Naive thymus-derived CD4-positive, alpha-beta T cell (primary cell): Measurements from ENCODE around the gene MARK3. TPM values are rescaled to one million over a fixed set of nuclear protein-coding genes. Genes with fewer than 3 reads are reported as not detected.
A peak's percentile ranks its signal among the peaks of the same experiment; 100 is the strongest.

Experiments used
- ATAC-seq: fragments of 150-1000 bp; cut with Tn5 transposase; 2 replicates; pipeline ENCODE4 v1.10.0; 2021; ENCODE audit warnings: mild to moderate bottlenecking, moderate library complexity
- CTCF ChIA-PET: fragments of 350-600 bp; sonication (Branson Sonifier 250); formaldehyde crosslinking; loops from one replicate; lab custom pipeline; 2021; ENCODE audit warnings: antibody characterized with exemption; lab: Charles Lee
- POLR2A ChIA-PET: fragments of 350-600 bp; sonication (Branson Sonifier 250); formaldehyde crosslinking; loops from one replicate; lab custom pipeline; 2021; ENCODE audit warnings: antibody characterized with exemption, inconsistent platforms; lab: Charles Lee
- DNase-seq, 9 donors: peaks; one replicate each; pipeline versions ENCODE4 v3.0.0 to v3.0.0-alpha.2; 2020 to 2022; ENCODE audit warnings: mixed read lengths in 1 of 9
- H3K27ac ChIP-seq: one replicate; pipeline ENCODE4 v1.7.0; 2013; ENCODE audit warnings: mild to moderate bottlenecking, low read depth, low read length, moderate library complexity
- H3K27me3 ChIP-seq, 2 donors: one replicate each; pipeline ENCODE4 v1.7.0; 2013; ENCODE audit warnings: low read length in 2 of 2, mild to moderate bottlenecking in 2 of 2, moderate library complexity in 2 of 2; ENCODE audit not compliant: control insufficient read depth in 2 of 2, insufficient read depth in 2 of 2
- H3K36me3 ChIP-seq, 3 experiments: 1 replicate in 2 of 3; 2 replicates in 1 of 3; pipeline ENCODE4 v1.7.0; 2013; ENCODE audit warnings: low read length in 3 of 3, mild to moderate bottlenecking in 3 of 3, moderate library complexity in 1 of 3; ENCODE audit not compliant: insufficient read depth in 3 of 3, control insufficient read depth in 2 of 3
- H3K4me1 ChIP-seq, 2 donors: one replicate each; pipeline ENCODE4 v1.7.0; 2013; ENCODE audit warnings: low read length in 2 of 2, mild to moderate bottlenecking in 2 of 2, moderate library complexity in 1 of 2; ENCODE audit not compliant: control insufficient read depth in 2 of 2, insufficient read depth in 2 of 2
- H3K4me3 ChIP-seq: 2 replicates; pipeline ENCODE4 v1.7.0; 2013; ENCODE audit warnings: mild to moderate bottlenecking, low read length
- H3K9me3 ChIP-seq, 3 experiments: 1 replicate in 2 of 3; 2 replicates in 1 of 3; pipeline ENCODE4 v1.7.0; 2013; ENCODE audit warnings: low read length in 3 of 3; ENCODE audit not compliant: control insufficient read depth in 2 of 3
- H3K27ac Mint-ChIP-seq, 9 donors: one replicate each; pipeline ENCODE4 v1.8.0; 2020 to 2022; ENCODE audit warnings: mixed read lengths in 9 of 9, mild to moderate bottlenecking in 8 of 9, moderate library complexity in 5 of 9, inconsistent platforms in 2 of 9
- H3K27me3 Mint-ChIP-seq, 5 donors: one replicate each; pipeline ENCODE4 v1.8.0; 2021 to 2022; ENCODE audit warnings: mixed read lengths in 5 of 5, mild to moderate bottlenecking in 1 of 5
- H3K36me3 Mint-ChIP-seq, 5 donors: one replicate each; pipeline ENCODE4 v1.8.0; 2020 to 2022; ENCODE audit warnings: mixed read lengths in 5 of 5, mild to moderate bottlenecking in 3 of 5, inconsistent platforms in 1 of 5
- H3K4me1 Mint-ChIP-seq, 7 donors: one replicate each; pipeline ENCODE4 v1.8.0; 2020 to 2022; ENCODE audit warnings: mixed read lengths in 7 of 7, mild to moderate bottlenecking in 3 of 7, inconsistent platforms in 1 of 7
- H3K4me3 Mint-ChIP-seq, 10 donors: one replicate each; pipeline ENCODE4 v1.8.0; 2020 to 2022; ENCODE audit warnings: mild to moderate bottlenecking in 10 of 10, mixed read lengths in 10 of 10, moderate library complexity in 6 of 10, inconsistent platforms in 2 of 10
- H3K9me3 Mint-ChIP-seq, 11 donors: one replicate each; pipeline ENCODE4 v1.8.0; 2020 to 2022; ENCODE audit warnings: mixed read lengths in 11 of 11, mild to moderate bottlenecking in 4 of 11, inconsistent platforms in 1 of 11, moderate library complexity in 1 of 11
- intact Hi-C, 2 donors: fragments of 100-400 bp; cut with micrococcal nuclease; formaldehyde crosslinking; loops; one replicate each; pipeline ENCODE4 v1.15.1; 2023
- polyA plus RNA-seq, 2 donors: library from polyadenylated mRNA; unstranded; fragments of 300-500 nt; fragmentation: Illumina TruSeq; gene quantifications; one replicate each; pipeline ENCODE4 v1.2.3, GENCODE V29; 2021
- total RNA-seq, 6 experiments: library from RNA in 5 of 6; stranded (reverse) in 5 of 6; gene quantifications; 1 replicate in 5 of 6; 2 replicates in 1 of 6; pipeline ENCODE4 v1.2.3 and lab custom pipeline; 2021 to 2026

MARK3 gene
- total RNA-seq (100 to 1,000 TPM in 4 of 5 experiments, 10 to 100 TPM in 1; 86.9 to 133 (median 116) TPM), polyA plus RNA-seq (10 to 100 TPM; 28.2 to 47.3 TPM), total RNA-seq (lab: John Stamatoyannopoulos, UW) (158 reads per million, percentile 91 among the genes with 10 or more reads in this experiment)

DNA sequence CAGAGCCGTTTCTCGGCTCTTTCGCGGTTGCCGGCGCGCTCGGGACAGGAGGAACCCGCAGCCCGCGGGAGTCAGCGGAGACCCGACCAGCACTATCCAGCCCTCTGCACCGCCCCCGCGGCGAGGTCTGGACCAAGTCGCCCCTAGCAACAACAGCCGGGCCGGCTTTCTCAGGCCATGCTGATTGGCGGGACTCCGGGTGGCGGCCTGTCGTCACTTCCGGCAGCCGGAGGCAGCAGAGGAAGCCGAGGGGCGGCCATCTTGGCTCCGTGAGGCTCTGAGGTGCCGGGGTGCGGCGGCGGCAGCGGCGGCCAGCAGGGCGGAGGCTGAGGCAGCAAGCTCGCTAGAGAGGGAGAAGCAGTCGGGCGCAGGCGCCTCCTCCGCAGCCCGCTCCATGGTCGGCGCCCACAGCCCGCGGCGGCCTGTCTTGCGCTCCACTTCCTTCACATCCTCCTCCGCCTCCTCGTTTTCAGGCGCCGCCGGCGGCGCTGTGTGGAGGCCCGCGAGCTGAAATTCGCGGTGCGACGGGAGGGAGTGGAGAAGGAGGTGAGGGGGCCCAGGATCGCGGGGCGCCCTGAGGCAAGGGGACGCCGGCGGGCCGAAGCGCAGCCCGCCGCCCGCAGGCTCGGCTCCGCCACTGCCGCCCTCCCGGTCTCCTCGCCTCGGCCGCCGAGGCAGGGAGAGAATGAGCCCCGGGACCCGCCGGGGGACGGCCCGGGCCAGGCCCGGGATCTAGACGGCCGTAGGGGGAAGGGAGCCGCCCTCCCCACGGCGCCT lies at the start of gene MARK3:
Gene MARK3 (plus strand): TSS at position 264 of the 777 bp plus-strand sequence. CDS start 615 bp downstream, outside the sequence.
- Mint-ChIP-seq H3K27me3 (peaks cover 0 to 13% (median 9%) of the 10 kb centered on the region in 5 donors), H3K9me3 (no peaks in the 10 kb centered on the region)

DNA sequence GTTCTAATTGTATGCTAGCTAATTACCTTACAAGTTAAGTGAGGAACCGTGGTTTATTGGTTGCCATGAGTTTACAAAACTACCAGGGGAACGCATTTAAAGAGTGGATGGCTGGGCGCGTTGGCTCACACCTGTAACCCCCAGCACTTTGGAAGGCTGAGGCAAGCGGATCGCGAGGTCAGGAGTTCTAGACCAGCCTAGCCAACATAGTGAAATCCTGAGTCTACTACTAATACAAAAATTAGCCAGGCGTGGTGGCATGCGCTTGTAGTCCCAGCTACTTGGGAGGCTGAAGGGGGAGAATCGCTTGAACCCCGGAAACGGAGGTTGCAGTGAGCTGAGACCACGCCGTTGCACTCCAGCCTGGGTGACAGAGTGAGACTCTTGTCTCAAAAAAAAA lies 49.0 kb upstream of the MARK3 start:
- peak overlapping the region; percentile 99 for H3K27ac ChIP-seq
- ChIA-PET POLR2A (interaction anchor here (0.7 to 5.6 kb wide), 4 partner anchors 10 to 55 kb away, joined by 3 to 73 read pairs (median 28); partner anchors contain the start of gene MARK3), CTCF (no interaction called here)
- peaks cover 49 to 70% (median 58%) of the 10 kb centered on the region in 3 experiments for H3K36me3 ChIP-seq
- Mint-ChIP-seq H3K36me3 (peaks cover 16 to 54% (median 49%) of the 10 kb centered on the region in 5 donors), H3K27me3 (no peaks in the 10 kb centered on the region), H3K4me3 (peak overlapping the region; percentile 89 to 97 (median 94)), H3K27ac (peak overlapping the region; percentile 88 to 98 (median 97)), H3K4me1 (peaks cover 33 to 69% (median 53%) of the 10 kb centered on the region in 7 donors), H3K9me3 (peaks cover 0 to 5% (median 0%) of the 10 kb centered on the region in 11 donors)
- no peak for ATAC-seq
- peaks cover 22 to 29% of the 10 kb centered on the region in 2 donors for H3K4me1 ChIP-seq
- peak overlapping the region; percentile 81 for H3K4me3 ChIP-seq
- H3K27me3 ChIP-seq, result no peaks in the 10 kb centered on the region
- H3K9me3 ChIP-seq, result no peaks in the 10 kb centered on the region
- intact Hi-C loops, result loop anchor here in 1 of 2 donors (10.0 kb wide), 1 partner anchor 391 kb away; no protein-coding TSS in a partner anchor
- no peak for DNase-seq

More for the DNA sequence above, at the start of gene MARK3:
- Mint-ChIP-seq H3K4me1 (peaks cover 12 to 51% (median 37%) of the 10 kb centered on the region in 7 donors), H3K27ac (peak within 1 kb of the TSS; percentile 91 to 98 (median 95)), H3K4me3 (peak within 1 kb of the TSS; percentile 94 to 99 (median 96)), H3K36me3 (peaks cover 0 to 10% (median 0%) of the 10 kb centered on the region in 5 donors)
- H3K27ac ChIP-seq, result peak within 1 kb of the TSS; percentile 90
- H3K4me3 ChIP-seq, result peak within 1 kb of the TSS; percentile 98
- no peaks in the 10 kb centered on the region for H3K27me3 ChIP-seq
- no peaks in the 10 kb centered on the region for H3K9me3 ChIP-seq
- peak; percentile 93 for ATAC-seq
- H3K4me1 ChIP-seq, result peaks cover 26 to 32% of the 10 kb centered on the region in 2 donors
- no peaks in the 10 kb centered on the region for H3K36me3 ChIP-seq
- peak; percentile 92 to 96 (median 95) for DNase-seq
- CTCF ChIA-PET, result interaction anchor here (0.6 to 0.7 kb wide), 2 partner anchors 8 to 1364 kb away, joined by 3 read pairs; no protein-coding TSS in a partner anchor
- intact Hi-C loops, result loop anchor here (1.0 to 10.0 kb wide), 10 partner anchors 9 to 1651 kb away; partner anchors contain the start of genes BAG5 (in 2 of the 2), COA8 (in 2 of the 2), EIF5 (in 2 of the 2) and RCOR1 (in 2 of the 2)
- POLR2A ChIA-PET, result interaction anchor here (0.6 to 4.2 kb wide), 4 partner anchors 45 to 1023 kb away, joined by 4 to 51 read pairs (median 4); partner anchors contain the start of genes CINP, EIF5 and TECPR2

DNA sequence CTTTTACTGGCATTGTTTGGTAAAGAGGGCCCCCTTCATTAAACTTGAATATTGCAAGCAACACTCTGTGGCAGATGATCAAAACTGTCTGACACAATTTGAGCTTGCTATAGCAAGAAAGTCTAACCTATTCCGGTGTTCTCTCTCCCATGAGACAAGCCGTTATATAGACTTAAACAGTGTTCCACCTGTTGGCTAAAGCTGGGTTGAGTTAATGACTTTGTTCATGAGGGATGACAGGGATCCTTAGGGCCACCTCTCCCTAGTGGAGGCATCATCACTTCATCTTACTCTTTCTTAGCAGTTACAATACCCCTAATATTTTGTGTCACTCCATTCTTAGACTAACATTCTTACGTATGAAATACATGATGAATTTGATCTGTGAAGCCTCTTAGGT lies 47.4 kb upstream of the MARK3 start:
- peak overlapping the region in 4 of 10 donors; percentile 2 to 92 (median 52) for H3K4me3 Mint-ChIP-seq
- no peak for DNase-seq

DNA sequence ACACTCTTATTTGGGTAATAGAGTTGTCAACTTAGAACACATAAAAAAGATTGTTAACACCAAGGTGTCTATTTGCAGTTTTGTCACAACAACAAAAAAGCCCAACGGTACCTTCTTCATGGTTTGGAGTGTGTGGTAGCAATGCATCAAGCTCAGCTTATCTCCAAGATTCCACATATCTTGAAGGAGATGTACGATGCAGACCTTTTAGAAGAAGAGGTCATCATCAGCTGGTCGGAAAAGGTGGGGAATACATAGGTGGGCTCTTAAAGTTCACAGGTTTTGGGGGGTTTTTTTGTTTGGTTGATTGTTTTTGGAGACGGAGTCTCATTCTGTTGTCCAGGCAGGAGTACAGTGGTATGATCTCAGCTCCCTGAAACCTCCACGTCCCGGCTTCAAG lies 45.7 kb upstream of the MARK3 start:
- Mint-ChIP-seq H3K4me3 (no peak overlapping the region), H3K27me3 (no peaks in the 10 kb centered on the region), H3K9me3 (no peaks in the 10 kb centered on the region), H3K27ac (peak overlapping the region in 4 of 9 donors; percentile 8 to 69 (median 60)), H3K36me3 (peaks cover 20 to 77% (median 61%) of the 10 kb centered on the region in 5 donors), H3K4me1 (peaks cover 35 to 68% (median 45%) of the 10 kb centered on the region in 7 donors)
- ATAC-seq (no peak), DNase-seq (no peak)
- CTCF ChIA-PET, result no interaction called here
- intact Hi-C loops, result loop anchor here in 1 of 2 donors (10.0 kb wide), 1 partner anchor 395 kb away; no protein-coding TSS in a partner anchor
- H3K4me1 ChIP-seq, result peaks cover 22 to 29% of the 10 kb centered on the region in 2 donors
- H3K9me3 ChIP-seq, result no peaks in the 10 kb centered on the region
- peaks cover 59 to 95% (median 80%) of the 10 kb centered on the region in 3 experiments for H3K36me3 ChIP-seq
- no peak overlapping the region for H3K27ac ChIP-seq
- no peaks in the 10 kb centered on the region for H3K27me3 ChIP-seq
- POLR2A ChIA-PET, result no interaction called here
- H3K4me3 ChIP-seq, result no peak overlapping the region

More for the DNA sequence above, 47.4 kb upstream of the MARK3 start:
- Mint-ChIP-seq H3K36me3 (peaks cover 20 to 69% (median 54%) of the 10 kb centered on the region in 5 donors), H3K27ac (peak overlapping the region in 7 of 9 donors; percentile 14 to 98 (median 70)), H3K4me1 (peaks cover 36 to 71% (median 43%) of the 10 kb centered on the region in 7 donors), H3K27me3 (no peaks in the 10 kb centered on the region), H3K9me3 (peaks cover 0 to 5% (median 0%) of the 10 kb centered on the region in 11 donors)
- no peaks in the 10 kb centered on the region for H3K9me3 ChIP-seq
- CTCF ChIA-PET, result interaction anchor here (0.6 kb wide), 1 partner anchor 69 kb away, joined by 3 read pairs; no protein-coding TSS in a partner anchor
- no peak for ATAC-seq
- no peaks in the 10 kb centered on the region for H3K27me3 ChIP-seq
- peaks cover 22 to 29% of the 10 kb centered on the region in 2 donors for H3K4me1 ChIP-seq
- H3K4me3 ChIP-seq, result no peak overlapping the region
- peaks cover 59 to 86% (median 73%) of the 10 kb centered on the region in 3 experiments for H3K36me3 ChIP-seq
- peak overlapping the region; percentile 1 for H3K27ac ChIP-seq
- POLR2A ChIA-PET, result interaction anchor here (0.6 kb wide), 1 partner anchor 20 kb away, joined by 3 read pairs; no protein-coding TSS in a partner anchor
- intact Hi-C loops, result loop anchor here in 1 of 2 donors (10.0 kb wide), 1 partner anchor 393 kb away; no protein-coding TSS in a partner anchor

DNA sequence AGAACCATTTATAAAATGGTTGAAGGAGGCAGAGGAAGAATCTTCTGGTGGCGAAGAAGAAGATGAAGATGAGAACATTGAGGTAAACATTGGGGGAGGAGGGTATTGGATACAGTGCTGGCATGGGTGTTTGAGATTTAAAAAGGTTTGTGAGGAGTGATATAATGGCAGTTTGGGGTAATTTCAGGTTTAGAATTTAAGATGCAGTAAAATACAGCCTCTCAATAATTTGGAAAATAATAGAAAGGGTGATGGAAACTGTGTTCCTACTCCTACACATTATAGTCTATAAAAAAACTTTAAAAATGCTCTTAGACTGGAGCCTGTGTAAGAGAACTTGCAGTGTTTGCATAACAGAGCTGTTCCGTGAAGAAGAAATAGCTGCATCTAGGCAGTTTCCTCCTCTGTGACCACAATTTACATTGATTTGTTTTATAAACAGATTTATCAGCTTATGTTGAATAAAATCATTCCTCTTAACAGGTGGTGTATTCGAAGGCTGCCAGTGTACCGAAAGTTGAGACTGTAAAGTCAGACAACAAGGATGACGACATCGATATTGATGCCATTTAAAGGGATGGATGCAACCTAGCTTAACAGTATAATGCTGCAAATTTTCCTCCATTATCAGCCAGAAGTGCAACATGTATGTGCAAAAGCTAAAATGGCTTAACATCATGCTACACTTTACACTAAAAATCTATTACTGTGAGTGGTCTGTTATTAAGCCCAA lies 44.6 kb upstream of the MARK3 start:
- H3K27ac Mint-ChIP-seq, result peak overlapping the region in 6 of 9 donors; percentile 21 to 75 (median 45)
- no peak overlapping the region for H3K4me3 Mint-ChIP-seq

More for the DNA sequence above, 44.6 kb upstream of the MARK3 start:
- no peaks in the 10 kb centered on the region for H3K27me3 ChIP-seq
- intact Hi-C loops, result no loop called here
- Mint-ChIP-seq H3K4me1 (peaks cover 31 to 60% (median 43%) of the 10 kb centered on the region in 7 donors), H3K36me3 (peaks cover 20 to 77% (median 54%) of the 10 kb centered on the region in 5 donors), H3K27me3 (no peaks in the 10 kb centered on the region), H3K9me3 (no peaks in the 10 kb centered on the region)
- ChIA-PET CTCF (interaction anchor here (0.6 kb wide), 1 partner anchor 251 kb away, joined by 3 read pairs; no protein-coding TSS in a partner anchor), POLR2A (interaction anchor here (0.5 to 1.4 kb wide), 4 partner anchors 44 to 570 kb away, joined by 3 to 5 read pairs (median 3); partner anchors contain the start of gene MARK3)
- H3K4me1 ChIP-seq, result peaks cover 21 to 25% of the 10 kb centered on the region in 2 donors
- H3K36me3 ChIP-seq, result peaks cover 59 to 89% (median 78%) of the 10 kb centered on the region in 3 experiments
- H3K27ac ChIP-seq, result no peak overlapping the region
- DNase-seq, result no peak
- no peaks in the 10 kb centered on the region for H3K9me3 ChIP-seq
- no peak overlapping the region for H3K4me3 ChIP-seq
- ATAC-seq, result no peak
